Lung microvascular endothelial cell (primary cell): ENCODE results near the gene YARS1. TPM values are rescaled to one million over a fixed set of nuclear protein-coding genes. Genes with fewer than 3 reads are reported as not detected.

Source experiments
- DNase-seq, 2 donors: peaks; one replicate each; pipeline versions ENCODE4 v3.0.0 to v3.0.0-alpha.2; 2010; ENCODE audit warnings: low read depth in 2 of 2
- total RNA-seq: library from RNA; depleted of rRNA; stranded (reverse); fragments of >200 nt; gene quantifications from 2 replicates; pipeline ENCODE4 v1.2.1, GENCODE V29; 2014

YARS1 gene
- total RNA-seq, 1 donor from 2014 or later, result 94.8 TPM

DNA sequence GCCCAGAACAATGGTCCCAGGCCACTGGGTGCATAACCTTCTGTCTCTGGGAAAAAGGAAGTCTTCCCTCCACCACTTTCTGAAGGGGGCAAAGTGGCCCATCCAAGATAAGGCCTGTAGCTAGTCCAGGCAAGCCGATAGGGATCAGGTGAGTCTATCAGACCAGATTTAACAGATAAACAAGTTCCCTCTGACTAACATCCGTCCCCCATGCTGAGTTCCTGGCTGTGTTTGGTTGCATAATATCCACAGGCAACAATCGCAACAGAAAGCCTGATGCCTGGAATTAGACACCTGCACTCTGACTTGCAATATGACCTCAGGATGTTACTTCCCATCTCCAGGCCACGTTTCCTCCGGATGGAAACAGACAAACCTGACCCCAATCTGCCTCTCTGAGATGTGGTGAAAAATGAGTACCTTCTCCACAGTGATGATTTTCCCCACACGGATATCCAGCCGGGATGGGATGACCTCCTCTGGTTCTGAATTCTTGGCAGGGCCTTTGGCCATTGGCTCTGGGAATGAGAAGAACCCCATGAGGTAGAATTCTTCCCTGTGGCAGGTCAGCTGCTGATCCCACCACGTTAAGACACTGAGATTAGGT lies 36.4 kb downstream of the YARS1 start:
- peak; percentile 44 to 78 for DNase-seq

DNA sequence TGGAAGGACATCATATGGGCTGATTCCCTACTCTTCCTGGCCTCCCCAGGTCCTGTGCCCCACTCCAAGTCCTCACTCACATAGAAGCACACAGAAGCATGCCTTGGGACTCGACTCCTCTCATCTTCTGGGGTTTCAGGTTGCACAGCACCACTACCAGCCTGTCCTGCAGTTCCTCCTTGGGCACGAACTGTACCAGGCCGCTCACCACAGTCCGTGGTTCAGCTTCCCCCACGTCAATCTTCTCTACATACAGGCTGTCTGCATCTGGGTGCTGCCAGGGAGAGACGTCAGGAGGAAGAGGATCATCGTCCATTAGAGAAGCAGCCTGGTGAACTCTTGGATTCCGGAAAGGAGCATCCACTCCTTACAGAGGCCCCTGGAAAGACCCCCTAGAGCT lies 37.2 kb downstream of the YARS1 start:
- no peak for DNase-seq

DNA sequence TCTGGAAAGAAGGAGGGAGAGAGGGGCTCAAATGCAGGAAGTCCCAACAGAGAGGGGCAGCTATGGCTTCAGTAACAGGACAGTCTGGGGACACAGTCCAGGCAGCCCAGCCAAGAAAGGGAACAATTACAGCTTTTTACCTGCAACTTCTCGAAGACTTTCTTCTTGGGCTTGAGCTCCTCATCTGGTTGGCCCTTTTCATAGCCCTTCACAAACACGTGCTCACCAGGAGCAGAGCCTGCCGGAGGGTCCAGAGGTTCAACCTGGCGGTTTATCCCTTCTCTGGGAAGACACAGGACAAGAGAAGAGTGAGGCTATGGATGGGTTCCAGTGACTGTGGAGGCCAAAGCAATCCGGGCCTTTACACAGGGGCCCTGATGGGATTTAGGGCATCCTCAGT lies 37.9 kb downstream of the YARS1 start:
- DNase-seq, result no peak

DNA sequence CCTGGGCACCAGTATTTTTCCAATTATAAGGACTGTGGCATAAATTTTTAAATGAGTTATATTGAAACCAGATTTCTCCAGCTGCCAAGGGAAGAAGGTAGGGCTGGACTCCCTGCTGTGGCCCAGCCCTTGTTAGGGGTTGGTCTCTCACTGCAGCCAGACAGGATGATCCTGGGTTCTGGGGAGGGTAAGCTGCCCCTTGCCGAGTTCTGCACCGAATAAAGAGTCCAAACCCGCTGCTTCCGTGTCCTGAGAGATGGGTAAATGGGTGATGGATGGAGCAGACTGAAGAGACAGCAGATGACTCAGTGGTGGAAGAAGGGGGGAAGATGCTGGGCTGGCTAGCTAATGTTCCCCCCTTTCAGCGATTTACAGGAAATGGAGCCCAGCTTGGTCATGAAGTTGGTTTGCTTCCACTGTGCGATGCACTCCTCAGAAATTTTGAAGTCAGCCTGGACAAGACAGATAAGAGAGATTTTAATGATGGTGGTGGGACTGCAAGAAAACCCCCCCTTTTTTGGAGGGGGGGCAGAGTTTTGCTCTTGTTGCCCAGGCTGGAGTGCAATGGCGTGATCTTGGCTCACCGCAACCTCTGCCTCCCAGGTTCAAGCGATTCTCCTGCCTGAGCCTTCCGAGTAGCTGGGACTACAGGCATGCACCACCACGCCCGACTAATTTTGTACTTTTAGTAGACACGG lies 41.4 kb downstream of the YARS1 start:
- DNase-seq, result peak in 1 of 2 donors; percentile 75

DNA sequence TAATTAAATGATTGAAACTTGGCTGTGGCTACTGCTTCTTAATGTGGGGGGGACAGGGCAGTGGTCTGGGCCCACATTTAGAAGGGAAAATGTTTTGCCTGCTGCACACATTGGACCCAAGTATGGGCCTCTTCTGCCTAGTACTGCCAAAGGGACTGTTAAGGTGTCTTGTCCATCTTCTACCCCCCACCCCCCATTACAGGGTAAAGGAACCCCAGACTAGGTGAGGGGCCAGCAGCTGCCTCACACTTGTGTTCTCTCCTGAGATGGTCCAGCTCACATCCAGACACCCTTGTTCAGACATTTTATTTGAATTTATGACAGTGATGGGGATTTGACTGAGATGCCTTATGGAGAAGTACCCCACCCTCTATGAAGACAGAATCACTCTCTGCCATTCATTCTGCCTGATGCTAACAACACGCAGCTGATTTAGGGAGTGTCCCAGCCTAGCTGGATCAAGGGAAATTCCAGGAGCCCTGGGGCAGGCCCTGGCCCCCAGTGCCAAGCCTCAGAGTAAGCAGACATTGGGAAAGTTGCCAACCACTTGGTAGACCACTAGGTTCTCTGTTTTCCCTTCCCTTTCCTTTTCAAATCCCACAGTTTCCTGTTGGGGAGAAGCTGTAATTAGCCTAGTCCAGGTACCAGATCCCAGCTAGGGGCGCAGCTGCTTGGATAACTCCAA lies 42.1 kb downstream of the YARS1 start:
- DNase-seq, result peak; percentile 50 to 84

DNA sequence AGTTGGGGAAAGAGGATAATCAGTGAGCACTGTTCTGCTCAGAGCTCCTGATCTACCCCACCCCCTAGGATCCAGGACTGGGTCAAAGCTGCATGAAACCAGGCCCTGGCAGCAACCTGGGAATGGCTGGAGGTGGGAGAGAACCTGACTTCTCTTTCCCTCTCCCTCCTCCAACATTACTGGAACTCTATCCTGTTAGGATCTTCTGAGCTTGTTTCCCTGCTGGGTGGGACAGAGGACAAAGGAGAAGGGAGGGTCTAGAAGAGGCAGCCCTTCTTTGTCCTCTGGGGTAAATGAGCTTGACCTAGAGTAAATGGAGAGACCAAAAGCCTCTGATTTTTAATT lies 42.7 kb downstream of the YARS1 start:
- DNase-seq, result no peak

DNA sequence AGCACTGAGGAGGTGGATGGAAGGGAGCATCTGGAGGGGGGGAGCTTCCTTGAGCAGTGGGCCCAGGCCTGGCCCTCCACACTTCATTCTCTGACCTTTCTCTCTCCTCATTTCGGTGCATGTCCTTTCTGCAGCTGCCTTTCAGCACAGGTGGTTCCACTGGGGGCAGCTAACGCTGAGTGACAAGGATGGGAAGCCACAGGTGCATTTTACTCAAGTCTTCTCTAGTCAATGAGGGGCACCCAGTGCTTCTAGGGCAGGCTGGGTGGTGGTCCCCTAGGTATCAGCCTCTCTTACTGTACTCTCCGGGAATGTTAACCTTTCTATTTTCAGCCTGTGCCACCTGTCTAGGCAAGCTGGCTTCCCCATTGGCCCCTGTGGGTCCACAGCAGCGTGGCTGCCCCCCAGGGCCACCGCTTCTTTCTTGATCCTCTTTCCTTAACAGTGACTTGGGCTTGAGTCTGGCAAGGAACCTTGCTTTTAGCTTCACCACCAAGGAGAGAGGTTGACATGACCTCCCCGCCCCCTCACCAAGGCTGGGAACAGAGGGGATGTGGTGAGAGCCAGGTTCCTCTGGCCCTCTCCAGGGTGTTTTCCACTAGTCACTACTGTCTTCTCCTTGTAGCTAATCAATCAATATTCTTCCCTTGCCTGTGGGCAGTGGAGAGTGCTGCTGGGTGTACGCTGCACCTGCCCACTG lies 43.2 kb downstream of the YARS1 start:
- DNase-seq, result no peak

DNA sequence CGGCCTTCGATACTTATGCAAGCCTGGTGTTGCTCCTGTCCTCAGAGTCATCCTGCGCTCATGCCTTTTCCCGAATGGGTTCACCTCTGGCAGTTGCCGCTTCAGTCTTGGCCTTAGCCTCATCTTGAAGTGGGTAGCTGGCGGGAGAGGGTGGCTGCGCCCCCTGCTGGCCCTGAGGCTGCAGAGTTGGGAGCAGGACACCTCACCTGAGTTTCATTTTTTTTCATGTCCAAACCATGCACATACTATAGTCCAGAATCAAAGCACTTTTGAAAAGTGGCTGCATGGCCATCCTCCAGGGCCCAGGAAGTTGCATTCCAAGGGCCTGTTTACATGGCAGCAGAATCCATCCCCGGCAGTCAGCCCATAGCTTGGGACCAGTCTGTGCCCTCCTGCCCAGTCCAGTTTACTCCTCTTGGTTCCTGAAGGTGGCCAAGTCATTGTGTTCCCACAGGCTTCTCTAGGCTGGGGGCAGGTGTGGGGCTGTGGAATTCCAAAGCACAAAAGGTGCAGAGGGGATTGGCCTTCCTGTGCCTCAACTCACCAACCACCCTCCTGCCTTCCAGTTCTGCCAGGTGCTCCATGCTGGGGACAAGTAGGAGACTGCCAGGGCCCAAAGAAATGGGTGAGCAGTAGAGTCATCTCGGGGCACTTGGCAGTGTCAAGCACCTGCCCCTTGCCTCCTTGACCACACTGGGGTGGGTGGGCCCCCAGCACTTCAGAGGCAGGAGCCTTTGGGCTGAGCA lies 44.0 kb downstream of the YARS1 start:
- peak; percentile 67 to 73 for DNase-seq

DNA sequence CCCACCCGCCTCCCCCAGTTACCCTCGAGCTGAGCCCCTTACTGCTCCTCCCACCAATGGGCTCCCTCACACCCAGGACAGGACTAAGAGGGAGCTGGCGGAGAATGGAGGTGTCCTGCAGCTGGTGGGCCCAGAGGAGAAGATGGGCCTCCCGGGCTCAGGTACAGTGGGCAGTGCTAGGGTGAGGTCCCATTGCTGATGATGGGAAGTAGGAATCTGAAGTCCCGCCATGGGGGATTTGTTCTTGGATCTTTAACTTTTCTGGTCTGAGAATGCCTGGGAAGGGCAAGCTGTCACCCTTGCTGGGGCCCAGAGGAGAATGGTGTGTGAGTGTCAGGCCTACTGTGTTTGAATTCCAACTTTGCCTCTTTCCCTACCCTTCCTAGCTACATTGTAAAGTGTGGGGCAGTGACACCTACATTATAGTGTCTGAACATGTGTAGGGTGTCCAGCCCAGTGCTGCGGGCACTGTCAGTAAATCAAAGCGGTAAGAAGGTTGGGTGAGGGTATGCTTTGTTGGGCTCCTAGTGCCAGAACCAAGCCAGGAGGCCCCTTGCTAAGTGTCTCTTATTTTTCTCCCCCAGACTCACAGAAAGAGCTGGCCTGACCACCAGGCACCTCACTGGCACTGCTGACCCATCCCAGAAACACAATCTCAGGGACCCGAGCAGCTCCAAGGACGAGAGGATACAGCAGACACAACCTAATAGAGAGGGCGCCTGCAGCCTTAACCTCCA lies 44.7 kb downstream of the YARS1 start:
- DNase-seq, result no peak

DNA sequence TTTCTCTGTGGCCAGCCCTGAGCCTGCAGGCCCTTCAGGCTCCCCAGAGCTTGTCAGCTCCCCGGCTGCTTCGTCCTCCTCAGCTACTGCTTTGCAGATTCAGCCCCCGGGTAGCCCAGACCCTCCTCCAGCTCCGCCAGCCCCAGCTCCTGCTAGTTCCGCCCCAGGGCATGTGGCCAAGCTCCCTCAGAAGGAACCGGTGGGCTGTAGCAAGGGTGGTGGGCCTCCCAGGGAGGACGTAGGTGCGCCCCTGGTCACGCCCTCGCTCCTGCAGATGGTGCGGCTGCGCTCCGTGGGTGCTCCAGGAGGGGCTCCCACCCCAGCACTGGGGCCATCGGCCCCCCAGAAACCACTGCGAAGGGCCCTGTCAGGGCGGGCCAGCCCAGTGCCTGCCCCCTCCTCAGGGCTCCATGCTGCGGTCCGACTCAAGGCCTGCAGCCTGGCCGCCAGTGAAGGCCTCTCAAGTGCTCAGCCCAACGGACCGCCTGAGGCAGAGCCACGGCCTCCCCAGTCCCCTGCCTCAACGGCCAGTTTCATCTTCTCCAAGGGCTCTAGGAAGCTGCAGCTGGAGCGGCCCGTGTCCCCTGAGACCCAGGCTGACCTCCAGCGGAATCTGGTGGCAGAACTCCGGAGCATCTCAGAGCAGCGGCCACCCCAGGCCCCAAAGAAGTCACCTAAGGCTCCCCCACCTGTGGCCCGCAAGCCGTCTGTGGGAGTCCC lies 45.4 kb downstream of the YARS1 start:
- DNase-seq, result no peak

DNA sequence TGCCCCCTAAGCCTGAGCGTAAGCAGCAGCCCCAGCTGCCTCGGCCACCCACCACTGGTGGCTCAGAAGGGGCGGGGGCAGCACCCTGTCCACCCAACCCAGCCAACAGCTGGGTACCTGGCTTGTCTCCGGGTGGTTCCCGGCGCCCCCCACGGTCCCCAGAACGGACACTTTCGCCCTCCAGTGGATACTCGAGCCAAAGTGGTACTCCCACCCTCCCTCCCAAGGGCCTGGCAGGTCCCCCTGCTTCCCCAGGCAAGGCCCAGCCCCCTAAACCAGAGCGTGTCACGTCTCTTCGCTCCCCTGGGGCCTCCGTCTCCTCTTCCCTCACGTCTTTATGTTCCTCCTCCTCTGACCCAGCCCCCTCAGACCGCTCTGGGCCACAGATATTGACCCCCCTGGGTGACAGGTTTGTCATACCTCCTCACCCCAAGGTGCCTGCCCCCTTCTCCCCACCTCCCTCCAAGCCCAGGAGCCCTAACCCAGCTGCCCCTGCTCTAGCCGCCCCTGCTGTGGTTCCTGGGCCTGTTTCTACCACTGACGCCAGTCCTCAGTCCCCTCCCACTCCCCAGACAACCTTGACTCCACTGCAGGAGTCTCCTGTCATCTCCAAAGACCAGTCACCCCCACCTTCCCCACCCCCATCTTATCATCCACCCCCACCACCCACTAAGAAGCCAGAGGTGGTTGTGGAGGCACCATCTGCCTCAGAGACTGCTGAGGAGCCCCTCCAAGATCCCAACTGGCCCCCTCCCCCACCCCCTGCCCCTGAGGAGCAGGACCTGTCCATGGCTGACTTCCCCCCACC lies 46.2 kb downstream of the YARS1 start:
- no peak for DNase-seq

DNA sequence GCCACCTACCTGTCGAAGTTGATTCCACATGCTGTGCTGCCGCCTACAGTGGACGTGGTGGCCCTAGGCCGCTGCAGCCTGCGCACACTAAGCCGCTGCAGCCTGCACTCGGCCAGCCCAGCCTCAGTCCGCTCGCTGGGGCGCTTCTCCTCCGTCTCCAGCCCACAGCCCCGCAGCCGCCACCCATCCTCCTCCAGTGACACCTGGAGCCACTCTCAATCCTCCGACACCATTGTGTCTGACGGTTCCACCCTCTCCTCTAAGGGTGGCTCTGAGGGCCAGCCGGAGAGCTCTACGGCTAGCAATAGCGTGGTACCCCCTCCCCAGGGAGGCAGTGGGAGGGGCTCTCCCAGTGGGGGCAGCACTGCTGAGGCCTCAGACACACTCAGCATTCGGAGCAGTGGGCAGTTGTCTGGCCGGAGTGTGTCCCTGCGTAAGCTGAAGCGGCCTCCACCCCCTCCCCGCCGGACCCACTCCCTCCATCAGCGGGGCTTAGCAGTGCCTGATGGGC lies 46.9 kb downstream of the YARS1 start:
- no peak for DNase-seq

DNA sequence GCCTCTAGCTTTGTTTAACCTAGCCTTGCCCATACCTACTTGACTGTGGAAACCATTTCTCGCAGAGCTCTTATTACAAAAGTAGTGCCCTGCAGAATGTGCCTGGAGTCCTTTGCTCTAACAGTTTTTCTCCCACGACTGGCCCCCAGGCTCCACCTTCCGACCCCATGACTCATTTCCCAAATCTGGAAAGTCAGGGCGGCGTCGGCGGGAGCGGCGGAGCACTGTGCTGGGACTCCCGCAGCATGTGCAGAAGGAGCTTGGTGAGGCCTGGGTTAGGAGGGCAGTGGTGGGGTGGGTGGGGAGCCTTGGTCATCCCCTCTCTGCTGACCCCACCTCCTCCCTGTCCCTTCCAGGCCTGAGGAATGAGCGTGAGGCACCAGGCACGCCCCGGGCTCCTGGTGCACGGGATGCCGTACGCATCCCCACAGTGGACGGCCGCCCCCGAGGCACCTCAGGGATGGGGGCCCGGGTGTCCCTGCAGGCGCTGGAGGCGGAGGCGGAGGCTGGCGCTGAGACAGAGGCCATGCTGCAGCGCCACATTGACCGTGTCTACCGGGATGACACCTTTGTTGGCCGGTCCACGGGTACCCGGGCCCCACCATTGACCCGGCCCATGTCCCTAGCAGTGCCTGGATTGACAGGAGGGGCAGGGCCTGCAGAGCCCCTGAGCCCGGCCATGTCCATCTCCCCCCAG lies 47.5 kb downstream of the YARS1 start:
- DNase-seq, result peak in 1 of 2 donors; percentile 42

DNA sequence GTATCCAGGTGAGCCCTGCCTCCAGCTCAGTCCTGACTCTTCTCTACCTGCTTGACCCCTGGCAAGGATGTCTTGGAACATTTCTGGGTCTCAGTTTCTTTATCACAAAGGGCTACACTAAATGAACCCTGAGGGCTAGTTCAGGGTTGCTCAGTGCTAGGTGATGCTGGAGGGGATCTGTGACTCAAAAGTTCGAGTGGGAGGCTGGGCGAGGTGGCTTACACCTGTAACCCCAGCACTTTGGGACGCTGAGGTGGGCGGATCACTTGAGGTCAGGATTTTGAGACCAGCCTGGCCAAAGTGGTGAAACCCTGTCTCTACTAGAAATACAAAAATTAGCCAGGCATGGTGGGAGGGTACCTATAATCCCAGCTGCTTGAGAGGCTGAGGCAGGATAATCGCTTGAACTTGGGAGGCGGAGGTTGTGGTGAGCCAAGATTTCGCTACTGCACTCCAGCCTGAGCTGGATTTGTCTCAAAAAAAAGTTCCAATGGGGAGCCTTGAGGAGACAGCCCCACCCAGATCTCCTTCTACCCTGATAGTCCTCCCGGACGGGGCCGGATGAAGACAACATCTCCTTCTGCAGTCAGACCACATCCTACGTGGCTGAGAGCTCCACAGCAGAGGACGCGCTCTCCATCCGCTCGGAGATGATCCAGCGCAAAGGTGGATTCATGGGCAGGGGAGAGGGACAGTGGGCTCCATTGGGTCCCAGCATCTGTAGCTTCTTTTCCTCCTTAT lies 48.9 kb downstream of the YARS1 start:
- no peak for DNase-seq

DNA sequence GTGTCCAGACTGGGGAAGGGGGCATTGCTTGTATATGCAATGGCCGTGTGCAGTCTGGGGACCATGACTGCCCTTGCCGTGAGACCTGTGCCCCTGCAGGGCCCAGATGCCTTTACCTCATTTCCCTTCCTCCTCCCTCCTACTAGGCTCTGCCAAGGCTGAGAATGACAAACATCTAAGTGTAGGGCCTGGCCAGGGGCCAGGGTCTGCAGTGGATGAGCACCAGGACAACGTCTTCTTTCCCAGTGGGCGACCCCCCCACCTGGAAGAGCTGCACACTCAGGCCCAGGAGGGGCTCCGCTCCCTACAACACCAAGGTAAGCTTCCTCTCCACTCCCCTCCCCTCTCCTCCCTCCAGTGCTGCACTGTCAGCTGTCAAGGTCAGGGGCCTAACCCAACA lies 49.5 kb downstream of the YARS1 start:
- DNase-seq, result peak in 1 of 2 donors; percentile 64

DNA sequence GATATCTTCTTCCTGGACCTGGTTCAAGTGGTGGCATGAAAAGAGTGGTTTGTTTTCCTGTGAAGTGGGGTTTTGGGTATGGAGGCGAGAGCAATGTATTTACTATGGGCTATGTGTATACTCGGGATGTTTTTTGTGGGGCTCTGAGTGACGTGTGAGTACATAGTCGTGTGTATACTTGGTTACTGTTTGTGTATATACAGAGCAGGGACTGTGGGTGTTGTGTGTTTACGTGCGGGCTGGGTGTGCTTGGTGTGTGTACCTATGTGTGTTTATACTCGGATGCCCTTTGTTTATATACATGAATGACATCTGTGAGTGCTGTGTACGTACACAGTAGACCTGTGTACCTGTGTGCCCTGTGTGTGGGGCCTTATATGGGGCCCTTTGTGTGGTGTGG lies 50.0 kb downstream of the YARS1 start:
- DNase-seq, result no peak

DNA sequence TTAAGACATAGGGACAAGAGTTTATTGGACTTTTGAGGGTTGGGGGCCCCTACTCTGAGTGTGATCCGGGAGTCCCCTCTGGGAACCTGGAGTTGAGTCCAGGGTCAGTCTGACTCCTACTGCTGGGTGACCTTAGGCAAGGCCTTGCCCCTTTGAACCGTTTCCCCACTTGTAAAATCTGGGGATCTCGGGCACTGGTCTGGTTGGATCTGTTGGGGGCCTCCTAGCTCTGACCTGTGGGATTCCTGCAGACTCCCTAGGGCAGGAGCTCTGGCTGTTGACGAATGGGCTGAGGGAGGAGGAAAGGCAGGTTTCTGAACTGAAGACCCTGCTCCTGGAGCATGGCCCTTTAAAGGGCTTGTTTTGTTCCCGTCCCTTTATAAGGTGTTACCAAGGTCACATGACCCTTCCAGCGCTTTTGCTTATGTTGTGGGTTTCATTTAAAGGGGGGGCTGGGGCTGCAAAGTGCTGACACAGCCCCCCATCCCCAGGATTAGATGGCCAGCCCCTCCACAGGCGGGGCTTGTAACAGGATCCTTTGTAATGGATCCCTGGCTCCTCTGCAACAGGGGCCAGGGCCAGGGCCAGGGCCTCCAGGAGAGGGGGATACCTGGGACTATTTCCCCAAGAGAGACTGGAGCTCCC lies 50.7 kb downstream of the YARS1 start:
- DNase-seq, result no peak
